K562 (cell line): Measurements from ENCODE around the gene OPA3. TPM values are rescaled to one million over a fixed set of nuclear protein-coding genes. Genes with fewer than 3 reads are reported as not detected.

ENCODE experiments used
- ATAC-seq: fragments of 200-7000 bp; cut with Tn5 transposase; 3 replicates; pipeline ENCODE4 v1.9.1; 2020; ENCODE audit warnings: moderate library complexity
- BruUV-seq: library from RNA; stranded (reverse); fragments of 400-500 nt; replicated peaks from 2 replicates; lab custom pipeline; 2021; lab: Mats Ljungman, UMichigan
- CTCF ChIA-PET: fragments of 300-600 bp; formaldehyde crosslinking; extraction: SDS; loops from one replicate; lab custom pipeline; 2021; ENCODE audit warnings: low intra/inter-chr PET ratio; lab: Yijun Ruan, JAX
- POLR2A ChIA-PET: fragments of 300-600, 350-650 bp; sonication (Branson Sonifier 250); formaldehyde crosslinking; extraction: SDS; loops from one replicate; lab custom pipeline; 2021; ENCODE audit warnings: antibody characterized with exemption, inconsistent platforms; lab: Yijun Ruan, JAX
- DNase-seq, 4 experiments: peaks; one replicate each; pipeline versions ENCODE4 v3.0.0 to v3.0.0-alpha.2; 2011 to 2018; ENCODE audit warnings: low spot score in 3 of 4, mixed read lengths in 3 of 4; ENCODE audit errors: extremely low read depth in 1 of 4
- FAIRE-seq: peaks from 2 replicates; lab custom pipeline; 2011; peaks lifted over from hg19 to GRCh38; lab: Jason Lieb, UNC
- H2AFZ ChIP-seq: 2 replicates; pipeline ENCODE4 v1.6.0; 2011; ENCODE audit warnings: low read depth, low read length, control low read depth, inconsistent platforms
- H3K27ac ChIP-seq: fragments of 200-600 bp; 3 replicates; pipeline ENCODE4 v1.8.0; 2011; ENCODE audit warnings: low read depth, mild to moderate bottlenecking, control low read depth, inconsistent platforms, low read length, moderate library complexity, mixed read lengths; ENCODE audit errors: extremely low read depth
- H3K27me3 ChIP-seq, 2 experiments: fragments of 300-600 bp in 1 of 2; 2 replicates in 1 of 2; 3 replicates in 1 of 2; pipeline versions ENCODE4 v1.6.0 to v1.8.0; 2011; ENCODE audit warnings: inconsistent platforms in 2 of 2, low read length in 2 of 2, mild to moderate bottlenecking in 1 of 2, mixed read lengths in 1 of 2, moderate library complexity in 1 of 2; ENCODE audit not compliant: control insufficient read depth in 2 of 2, insufficient read depth in 2 of 2
- H3K36me3 ChIP-seq: fragments of 300-600 bp; 3 replicates; pipeline ENCODE4 v1.8.0; 2011; ENCODE audit warnings: mild to moderate bottlenecking, low read length, inconsistent platforms; ENCODE audit not compliant: control insufficient read depth, insufficient read depth
- H3K4me1 ChIP-seq, 2 experiments: fragments of 200-600 bp in 1 of 2; replicated peaks in 1 of 2; 2 replicates in 1 of 2; 3 replicates in 1 of 2; pipeline versions ENCODE4 v1.5.1 to v1.8.0; 2011; ENCODE audit warnings: inconsistent platforms in 2 of 2, low read length in 2 of 2, mild to moderate bottlenecking in 1 of 2, mixed read lengths in 1 of 2, moderate library complexity in 1 of 2; ENCODE audit not compliant: control insufficient read depth in 2 of 2, insufficient read depth in 2 of 2
- H3K4me2 ChIP-seq: 2 replicates; pipeline ENCODE4 v1.6.1; 2011; ENCODE audit warnings: low read length, control low read depth, inconsistent platforms, mixed read lengths; ENCODE audit not compliant: insufficient read depth
- H3K4me3 ChIP-seq: fragments of 200-600 bp; sonication (generic), shearing (Covaris generic); 2 replicates; pipeline ENCODE4 v1.5.1; 2016; ENCODE audit warnings: control low read depth, inconsistent platforms
- H3K79me2 ChIP-seq: fragments of 200-600 bp; 3 replicates; pipeline ENCODE4 v1.8.0; 2011; ENCODE audit warnings: low read length, inconsistent platforms; ENCODE audit not compliant: control insufficient read depth, insufficient read depth
- H3K9ac ChIP-seq, 2 experiments: 2 replicates each; pipeline versions ENCODE4 v1.6.0 to v1.6.1; 2011; ENCODE audit warnings: low read depth in 2 of 2, low read length in 2 of 2, control low read depth in 1 of 2, inconsistent platforms in 1 of 2, mild to moderate bottlenecking in 1 of 2, mixed read lengths in 1 of 2; ENCODE audit not compliant: insufficient read depth in 1 of 2
- H3K9me1 ChIP-seq: one replicate; pipeline ENCODE4 v1.6.0; 2011; ENCODE audit warnings: inconsistent platforms, mild to moderate bottlenecking, low read length, moderate library complexity; ENCODE audit not compliant: control insufficient read depth, insufficient read depth
- H3K9me3 ChIP-seq: replicated peaks from 2 replicates; pipeline ENCODE4 v1.5.1; 2011; ENCODE audit warnings: low read depth, low read length, inconsistent platforms; ENCODE audit not compliant: control insufficient read depth, insufficient read depth
- H4K20me1 ChIP-seq: replicated peaks from 2 replicates; pipeline ENCODE4 v1.6.1; 2011; ENCODE audit warnings: low read length, inconsistent platforms, mixed read lengths; ENCODE audit not compliant: control insufficient read depth, insufficient read depth
- C11orf30 ChIP-seq: fragments of 450-650 bp; IDR thresholded peaks from 2 replicates; pipeline ENCODE4 v1.6.1; 2016; ENCODE audit warnings: low read depth, mild to moderate bottlenecking
- DIDO1 ChIP-seq: fragments of 450-650 bp; IDR thresholded peaks from 2 replicates; pipeline ENCODE4 v1.6.1; 2016; ENCODE audit warnings: low read depth, missing biosample characterization, missing genetic modification characterization
- GABPA ChIP-seq: fragments of 200-800 bp; sonication (Bioruptor generic); conservative IDR thresholded peaks from 2 replicates; pipeline ENCODE4 v1.6.1; 2016; ENCODE audit warnings: low read depth, missing genetic modification characterization, missing compliant biosample characterization
- HCFC1 ChIP-seq: IDR thresholded peaks from 2 replicates; pipeline ENCODE4 v1.6.1; 2012; ENCODE audit warnings: low read depth, low read length, improper control_type of control experiment
- HMG20B ChIP-seq: fragments of 250-450 bp; sonication (Bioruptor Pico); IDR thresholded peaks from 2 replicates; pipeline ENCODE4 v1.5.0; 2021; ENCODE audit warnings: mild to moderate bottlenecking
- HOXB6 ChIP-seq: fragments of 250-450 bp; sonication (Bioruptor Pico); IDR thresholded peaks from 2 replicates; pipeline ENCODE4 v1.5.1; 2022; ENCODE audit warnings: mild to moderate bottlenecking, borderline replicate concordance
- MCM2 ChIP-seq: fragments of 450-650 bp; IDR thresholded peaks from 2 replicates; pipeline ENCODE4 v1.6.1; 2017; ENCODE audit warnings: low read depth, mild to moderate bottlenecking
- NCOA6 ChIP-seq: fragments of 450-650 bp; IDR thresholded peaks from 2 replicates; pipeline ENCODE4 v1.6.1; 2017; ENCODE audit warnings: mild to moderate bottlenecking
- ZNF174 ChIP-seq: fragments of 250-450 bp; sonication (Bioruptor Pico); IDR thresholded peaks from 2 replicates; pipeline ENCODE4 v1.4.0; 2020; ENCODE audit warnings: mild to moderate bottlenecking
- ZNF224 ChIP-seq: sonication (generic); formaldehyde crosslinking; IDR thresholded peaks from 2 replicates; pipeline ENCODE4 v1.8.0; 2022; ENCODE audit warnings: mild to moderate bottlenecking, missing genetic modification reagents
- WGBS: fragments of 100-300 bp; shearing (Covaris generic); methylation state at CpG from one replicate; pipeline ENCODE4 v1.1.6; 2016; ENCODE audit warnings: low coverage, mixed read lengths; ENCODE audit not compliant: insufficient coverage; ENCODE audit errors: missing lambda C conversion rate; 5-methylcytosine and 5-hydroxymethylcytosine counted together
- in situ Hi-C: fragments of 300-500 bp; cut with MboI; formaldehyde crosslinking; loops from 4 replicates; pipeline ENCODE4 v1.15.0; 2018; ENCODE audit warnings: inconsistent platforms, mixed read lengths
- intact Hi-C: fragments of 100-400 bp; cut with micrococcal nuclease; formaldehyde crosslinking; loops from 2 replicates; pipeline ENCODE4 v1.14.2; 2022
- polyA plus RNA-seq, 8 experiments: library from polyadenylated mRNA; depleted of rRNA in 4 of 8; stranded (reverse) in 5 of 8; unstranded in 3 of 8; fragments of >200 nt; fragmentation: Nextera tagmentation in 2 of 8; fragmentation: Illumina TruSeq in 1 of 8; extraction: Ambion mirVana in 2 of 8; extraction: Trizol in 1 of 8; gene quantifications; 2 replicates each; pipeline versions ENCODE4 v1.2.1 to v1.2.3, GENCODE V29; 2011 to 2014; ENCODE audit warnings: inconsistent platforms in 1 of 8, missing spikeins in 1 of 8
- total RNA-seq, 7 experiments: library from RNA; depleted of rRNA in 6 of 7; stranded (reverse); fragments of >200 nt in 6 of 7; fragmentation: Illumina TruSeq in 2 of 7; extraction: Trizol in 2 of 7; gene quantifications; 2 replicates each; pipeline versions ENCODE4 v1.2.1 to v1.2.3, GENCODE V29; 2011 to 2021; ENCODE audit warnings: low replicate concordance in 1 of 7
- TF ChIP-seq, protein P1 (sequence below): sonication (generic); formaldehyde crosslinking; IDR thresholded peaks from 2 replicates; pipeline ENCODE4 v1.8.0; 2022; ENCODE audit warnings: mild to moderate bottlenecking, missing genetic modification reagents, borderline replicate concordance
- TF ChIP-seq, protein P2 (sequence below): sonication (generic); formaldehyde crosslinking; IDR thresholded peaks from 2 replicates; pipeline ENCODE4 v1.8.1; 2023; ENCODE audit warnings: mild to moderate bottlenecking, missing genetic modification reagents
- TF ChIP-seq, protein P3 (sequence below): fragments of 250-450 bp; sonication (Bioruptor Pico); IDR thresholded peaks from 2 replicates; pipeline ENCODE4 v1.5.0; 2022; ENCODE audit warnings: mild to moderate bottlenecking
- TF ChIP-seq, protein P4 (sequence below): fragments of 250-450 bp; sonication (Bioruptor Pico); IDR thresholded peaks from 2 replicates; pipeline ENCODE4 v1.4.0; 2020; ENCODE audit warnings: mild to moderate bottlenecking, moderate library complexity

Gene OPA3
- total and polyA plus RNA-seq, 9 of the 15 experiments (the other 6 are each of a cell fraction or from before 2014, with no cell fraction given), result 1.4 to 18.8 (median 9.0) TPM

DNA sequence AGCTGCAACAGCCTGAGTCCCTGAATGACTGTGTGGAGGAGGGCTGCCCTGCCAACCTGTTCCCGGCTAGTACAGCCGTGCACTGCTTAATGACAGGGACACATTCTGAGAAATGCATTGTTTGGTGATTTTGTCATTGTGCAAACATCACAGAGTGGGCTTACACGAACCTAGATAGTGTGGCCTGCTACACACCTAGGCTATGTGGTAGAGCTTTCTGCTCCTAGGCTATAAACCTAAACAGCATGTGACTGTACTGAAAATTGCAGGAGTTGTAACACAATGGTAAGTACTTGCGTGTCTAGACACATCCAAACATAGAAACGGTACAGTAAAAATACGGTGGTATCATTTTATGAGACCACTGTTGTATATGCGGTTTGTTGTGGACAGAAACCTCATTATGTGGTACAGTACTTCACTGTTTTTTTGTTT is 42.4 kb downstream of the OPA3 start:
- no peaks in the 10 kb centered on the region; a peak in 1 of 5 replicates for H3K4me1 ChIP-seq
- DNase-seq (no peak), FAIRE-seq (no peak), ATAC-seq (no peak; the same call in 2 of the 3 replicates)
- no peak overlapping the region for H3K4me3 ChIP-seq
- H3K27me3 ChIP-seq, result no peaks in the 10 kb centered on the region
- intact Hi-C loops, result no loop called here
- WGBS, result 32% methylated on average over 7 of the region's 7 CpGs
- H3K9me1 ChIP-seq, result no peaks in the 10 kb centered on the region
- H3K27ac ChIP-seq, result no peak overlapping the region
- no peak overlapping the region; a peak in 1 of 4 replicates for H3K9ac ChIP-seq
- in situ Hi-C loops, result no loop called here
- no peaks in the 10 kb centered on the region for H3K79me2 ChIP-seq
- TF ChIP-seq C11orf30 (no peak), HMG20B (CRISPR knock-in tag) (no peak), ZNF224 (CRISPR knock-in tag) (no peak), DIDO1 (no peak), ZNF174 (CRISPR knock-in tag) (no peak), GABPA (tag) (no peak), NCOA6 (no peak), MCM2 (no peak), HCFC1 (no peak), HOXB6 (CRISPR knock-in tag) (no peak)
- TF ChIP-seq, protein P1, sequence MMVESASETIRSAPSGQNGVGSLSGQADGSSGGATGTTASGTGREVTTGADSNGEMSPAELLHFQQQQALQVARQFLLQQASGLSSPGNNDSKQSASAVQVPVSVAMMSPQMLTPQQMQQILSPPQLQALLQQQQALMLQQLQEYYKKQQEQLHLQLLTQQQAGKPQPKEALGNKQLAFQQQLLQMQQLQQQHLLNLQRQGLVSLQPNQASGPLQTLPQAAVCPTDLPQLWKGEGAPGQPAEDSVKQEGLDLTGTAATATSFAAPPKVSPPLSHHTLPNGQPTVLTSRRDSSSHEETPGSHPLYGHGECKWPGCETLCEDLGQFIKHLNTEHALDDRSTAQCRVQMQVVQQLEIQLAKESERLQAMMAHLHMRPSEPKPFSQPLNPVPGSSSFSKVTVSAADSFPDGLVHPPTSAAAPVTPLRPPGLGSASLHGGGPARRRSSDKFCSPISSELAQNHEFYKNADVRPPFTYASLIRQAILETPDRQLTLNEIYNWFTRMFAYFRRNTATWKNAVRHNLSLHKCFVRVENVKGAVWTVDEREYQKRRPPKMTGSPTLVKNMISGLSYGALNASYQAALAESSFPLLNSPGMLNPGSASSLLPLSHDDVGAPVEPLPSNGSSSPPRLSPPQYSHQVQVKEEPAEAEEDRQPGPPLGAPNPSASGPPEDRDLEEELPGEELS, result no peak
- TF ChIP-seq, protein P2, sequence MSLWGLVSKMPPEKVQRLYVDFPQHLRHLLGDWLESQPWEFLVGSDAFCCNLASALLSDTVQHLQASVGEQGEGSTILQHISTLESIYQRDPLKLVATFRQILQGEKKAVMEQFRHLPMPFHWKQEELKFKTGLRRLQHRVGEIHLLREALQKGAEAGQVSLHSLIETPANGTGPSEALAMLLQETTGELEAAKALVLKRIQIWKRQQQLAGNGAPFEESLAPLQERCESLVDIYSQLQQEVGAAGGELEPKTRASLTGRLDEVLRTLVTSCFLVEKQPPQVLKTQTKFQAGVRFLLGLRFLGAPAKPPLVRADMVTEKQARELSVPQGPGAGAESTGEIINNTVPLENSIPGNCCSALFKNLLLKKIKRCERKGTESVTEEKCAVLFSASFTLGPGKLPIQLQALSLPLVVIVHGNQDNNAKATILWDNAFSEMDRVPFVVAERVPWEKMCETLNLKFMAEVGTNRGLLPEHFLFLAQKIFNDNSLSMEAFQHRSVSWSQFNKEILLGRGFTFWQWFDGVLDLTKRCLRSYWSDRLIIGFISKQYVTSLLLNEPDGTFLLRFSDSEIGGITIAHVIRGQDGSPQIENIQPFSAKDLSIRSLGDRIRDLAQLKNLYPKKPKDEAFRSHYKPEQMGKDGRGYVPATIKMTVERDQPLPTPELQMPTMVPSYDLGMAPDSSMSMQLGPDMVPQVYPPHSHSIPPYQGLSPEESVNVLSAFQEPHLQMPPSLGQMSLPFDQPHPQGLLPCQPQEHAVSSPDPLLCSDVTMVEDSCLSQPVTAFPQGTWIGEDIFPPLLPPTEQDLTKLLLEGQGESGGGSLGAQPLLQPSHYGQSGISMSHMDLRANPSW (CRISPR knock-in tag), result no peak
- TF ChIP-seq, protein P3, sequence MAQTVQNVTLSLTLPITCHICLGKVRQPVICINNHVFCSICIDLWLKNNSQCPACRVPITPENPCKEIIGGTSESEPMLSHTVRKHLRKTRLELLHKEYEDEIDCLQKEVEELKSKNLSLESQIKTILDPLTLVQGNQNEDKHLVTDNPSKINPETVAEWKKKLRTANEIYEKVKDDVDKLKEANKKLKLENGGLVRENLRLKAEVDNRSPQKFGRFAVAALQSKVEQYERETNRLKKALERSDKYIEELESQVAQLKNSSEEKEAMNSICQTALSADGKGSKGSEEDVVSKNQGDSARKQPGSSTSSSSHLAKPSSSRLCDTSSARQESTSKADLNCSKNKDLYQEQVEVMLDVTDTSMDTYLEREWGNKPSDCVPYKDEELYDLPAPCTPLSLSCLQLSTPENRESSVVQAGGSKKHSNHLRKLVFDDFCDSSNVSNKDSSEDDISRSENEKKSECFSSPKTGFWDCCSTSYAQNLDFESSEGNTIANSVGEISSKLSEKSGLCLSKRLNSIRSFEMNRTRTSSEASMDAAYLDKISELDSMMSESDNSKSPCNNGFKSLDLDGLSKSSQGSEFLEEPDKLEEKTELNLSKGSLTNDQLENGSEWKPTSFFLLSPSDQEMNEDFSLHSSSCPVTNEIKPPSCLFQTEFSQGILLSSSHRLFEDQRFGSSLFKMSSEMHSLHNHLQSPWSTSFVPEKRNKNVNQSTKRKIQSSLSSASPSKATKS (CRISPR knock-in tag), result no peak
- TF ChIP-seq, protein P4, sequence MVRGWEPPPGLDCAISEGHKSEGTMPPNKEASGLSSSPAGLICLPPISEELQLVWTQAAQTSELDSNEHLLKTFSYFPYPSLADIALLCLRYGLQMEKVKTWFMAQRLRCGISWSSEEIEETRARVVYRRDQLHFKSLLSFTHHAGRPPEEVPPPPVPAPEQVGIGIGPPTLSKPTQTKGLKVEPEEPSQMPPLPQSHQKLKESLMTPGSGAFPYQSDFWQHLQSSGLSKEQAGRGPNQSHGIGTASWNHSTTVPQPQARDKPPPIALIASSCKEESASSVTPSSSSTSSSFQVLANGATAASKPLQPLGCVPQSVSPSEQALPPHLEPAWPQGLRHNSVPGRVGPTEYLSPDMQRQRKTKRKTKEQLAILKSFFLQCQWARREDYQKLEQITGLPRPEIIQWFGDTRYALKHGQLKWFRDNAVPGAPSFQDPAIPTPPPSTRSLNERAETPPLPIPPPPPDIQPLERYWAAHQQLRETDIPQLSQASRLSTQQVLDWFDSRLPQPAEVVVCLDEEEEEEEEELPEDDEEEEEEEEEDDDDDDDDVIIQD (CRISPR knock-in tag), result no peak
- H3K9me3 ChIP-seq, result 0 out of 2 replicates have a peak, but pooled peaks cover 1% of the 10 kb centered on the region
- no peak overlapping the region for H3K4me2 ChIP-seq
- H4K20me1 ChIP-seq, result 0 out of 2 replicates have a peak, but pooled peaks cover 2% of the 10 kb centered on the region
- POLR2A ChIA-PET, result interaction anchor here (0.5 to 1.1 kb wide), 3 partner anchors 9 to 17 kb away, joined by 3 read pairs; no protein-coding TSS in a partner anchor
- CTCF ChIA-PET, result no interaction called here
- no TSS peak for BruUV-seq
- H3K36me3 ChIP-seq, result no peaks in the 10 kb centered on the region
- no peak overlapping the region for H2AFZ ChIP-seq
